Articular chondrocyte of knee joint (primary cell): Measurements from ENCODE around the gene BMP4. TPM values are rescaled to one million over a fixed set of nuclear protein-coding genes. Genes with fewer than 3 reads are reported as not detected.
A peak's percentile ranks its signal among the peaks of the same experiment; 100 is the strongest.

Source experiments
- small RNA-seq: library from RNA; depleted of rRNA; stranded (forward); fragments of <200 nt; gene quantifications from one replicate; pipeline ENCODE3, GENCODE V24; 2012
- total RNA-seq: library from RNA; depleted of rRNA; stranded (reverse); fragments of >200 nt; gene quantifications from 2 replicates; pipeline ENCODE4 v1.2.3, GENCODE V29; 2012

BMP4 gene
- total RNA-seq, result 45.2 and 73.5 TPM in 2 replicates

GRCh38 chr14:53956427-53957201 is at the start of gene BMP4:
TSS of gene BMP4 (minus strand) at chr14:53956825. CDS start at chr14:53952222, 4,603 bp downstream.

Small RNA genes within 50 kb of the gene (small RNA-seq; reads per million reads assigned to genes)
- gene MIR5580, result 2.0 reads per million, percentile 72 among the genes with 10 or more reads in this experiment
